ENCODE results near the gene DPP7. TPM values are rescaled to one million over a fixed set of nuclear protein-coding genes. Genes with fewer than 3 reads are reported as not detected.

Gene DPP7
- total and polyA plus RNA-seq, 2 donors (not counting 1 experiment from before 2014, with no cell fraction given), result 324 to 506 TPM

DNA sequence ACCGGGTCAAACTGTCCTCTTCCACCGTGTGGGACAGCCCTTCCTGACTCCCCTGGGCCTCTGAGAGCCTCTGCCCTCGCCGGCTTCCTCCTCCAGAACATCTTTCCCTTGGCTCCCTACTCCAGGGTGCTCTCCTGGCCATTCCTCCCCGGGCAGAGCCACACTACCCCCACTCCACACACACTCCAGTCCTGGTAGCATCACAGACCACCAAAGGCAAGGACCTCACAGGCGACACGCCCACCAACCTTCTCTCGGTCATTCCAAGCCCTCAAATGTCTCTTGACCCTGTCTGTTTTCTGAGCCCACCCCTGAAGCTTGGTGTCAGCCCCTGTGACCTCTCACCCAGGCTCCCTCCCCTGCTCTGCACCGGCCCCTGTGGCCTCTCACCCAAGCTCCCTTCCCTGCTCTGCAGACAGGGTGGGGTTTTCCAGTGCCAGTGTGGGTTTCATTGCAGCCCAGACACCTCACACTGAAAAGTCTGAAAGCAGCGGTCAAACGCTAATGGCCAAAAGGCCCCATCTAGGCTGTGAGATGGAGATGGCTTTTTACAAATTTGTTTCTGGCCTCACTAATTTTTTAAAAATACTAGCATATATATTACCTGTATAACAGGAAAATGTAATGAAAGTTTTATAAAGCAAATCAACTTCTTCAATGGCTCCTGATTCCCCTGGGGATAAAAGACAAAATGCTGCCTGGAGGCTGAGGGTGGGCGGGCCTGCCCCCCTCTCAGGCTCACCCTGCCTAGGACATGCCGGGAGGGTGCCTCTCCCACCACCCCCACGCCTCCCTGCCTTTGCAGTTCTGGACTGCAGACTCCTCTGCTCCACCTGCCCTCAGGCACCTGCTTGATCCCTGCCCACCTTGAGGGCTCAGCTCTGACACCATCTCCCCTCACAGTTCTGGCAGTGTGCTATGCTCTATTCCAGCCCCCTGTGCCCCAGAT is 44.8 kb upstream of the DPP7 start:
- Mint-ChIP-seq H3K27me3 (peaks cover 47% of the 10 kb centered on the region), H3K9me3 (ENCODE audit: insufficient read depth) (no peaks in the 10 kb centered on the region), H3K4me1 (peaks cover 29% of the 10 kb centered on the region), H3K4me3 (peak overlapping the region; percentile 7), H3K27ac (peak overlapping the region; percentile 11)
- H3K9ac ChIP-seq (ENCODE audit: low read length), result no peak overlapping the region
- TF ChIP-seq, protein P1, sequence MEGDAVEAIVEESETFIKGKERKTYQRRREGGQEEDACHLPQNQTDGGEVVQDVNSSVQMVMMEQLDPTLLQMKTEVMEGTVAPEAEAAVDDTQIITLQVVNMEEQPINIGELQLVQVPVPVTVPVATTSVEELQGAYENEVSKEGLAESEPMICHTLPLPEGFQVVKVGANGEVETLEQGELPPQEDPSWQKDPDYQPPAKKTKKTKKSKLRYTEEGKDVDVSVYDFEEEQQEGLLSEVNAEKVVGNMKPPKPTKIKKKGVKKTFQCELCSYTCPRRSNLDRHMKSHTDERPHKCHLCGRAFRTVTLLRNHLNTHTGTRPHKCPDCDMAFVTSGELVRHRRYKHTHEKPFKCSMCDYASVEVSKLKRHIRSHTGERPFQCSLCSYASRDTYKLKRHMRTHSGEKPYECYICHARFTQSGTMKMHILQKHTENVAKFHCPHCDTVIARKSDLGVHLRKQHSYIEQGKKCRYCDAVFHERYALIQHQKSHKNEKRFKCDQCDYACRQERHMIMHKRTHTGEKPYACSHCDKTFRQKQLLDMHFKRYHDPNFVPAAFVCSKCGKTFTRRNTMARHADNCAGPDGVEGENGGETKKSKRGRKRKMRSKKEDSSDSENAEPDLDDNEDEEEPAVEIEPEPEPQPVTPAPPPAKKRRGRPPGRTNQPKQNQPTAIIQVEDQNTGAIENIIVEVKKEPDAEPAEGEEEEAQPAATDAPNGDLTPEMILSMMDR (IDR thresholded peaks at IDR 0.05), result no peak
- TF ChIP-seq EZH2 (IDR thresholded peaks at IDR 0.05; ENCODE audit: borderline replicate concordance, insufficient read depth, low read depth, low read length, poor library complexity, severe bottlenecking), result no peak
- DNase-seq, result no peak
- 46% methylated on average over 12 of the region's 14 CpGs for WGBS (ENCODE audit: insufficient coverage)
- ATAC-seq (ENCODE audit: low read depth), result no peak
- H3K36me3 ChIP-seq (replicated peaks in 1 of 2; ENCODE audit: control extremely low read depth in 1 of 2, control insufficient read depth in 1 of 2, extremely low read depth in 1 of 2, insufficient read depth in 2 of 2, low read length in 1 of 2), result no peaks in the 10 kb centered on the region
- no peaks in the 10 kb centered on the region for H4K20me1 ChIP-seq (ENCODE audit: control insufficient read depth, insufficient read depth, low read length, poor library complexity, severe bottlenecking)
- H3K4me1 ChIP-seq (ENCODE audit: control insufficient read depth in 2 of 2, insufficient read depth in 2 of 2, low read length in 2 of 2), result peaks cover 22 to 34% of the 10 kb centered on the region in 2 donors
- H2AFZ ChIP-seq (ENCODE audit: insufficient read depth, low read depth, low read length, poor library complexity, severe bottlenecking), result no peak overlapping the region
- H3K27ac ChIP-seq (ENCODE audit: low read length in 2 of 2), result no peak overlapping the region
- POLR2A ChIA-PET, result no interaction called here
- CTCF ChIA-PET, result no interaction called here
- H3K4me3 ChIP-seq (ENCODE audit: control extremely low read depth in 1 of 5, extremely low read depth in 1 of 5, insufficient read depth in 1 of 5, low read depth in 2 of 5, low read length in 4 of 5), result no peak overlapping the region
- no peaks in the 10 kb centered on the region for H3K79me2 ChIP-seq (ENCODE audit: control insufficient read depth, insufficient read depth, low read length)
- no peak overlapping the region for H3K4me2 ChIP-seq (replicated peaks; ENCODE audit: low read depth, low read length, poor library complexity, severe bottlenecking)
- peaks cover 0 to 33% (median 0%) of the 10 kb centered on the region in 3 donors for H3K9me3 ChIP-seq (ENCODE audit: control extremely low read depth in 1 of 3, control insufficient read depth in 2 of 3, insufficient read depth in 1 of 3, low read length in 2 of 3)
- intact Hi-C loops (cut with micrococcal nuclease), result loop anchor here (5.0 kb wide), 1 partner anchor 37 kb away; no protein-coding TSS in a partner anchor
- H3K27me3 ChIP-seq (replicated peaks in 1 of 4; ENCODE audit: control extremely low read depth in 1 of 4, control insufficient read depth in 3 of 4, insufficient read depth in 4 of 4, low read length in 3 of 4), result peaks cover 0 to 81% (median 25%) of the 10 kb centered on the region in 4 experiments

DNA sequence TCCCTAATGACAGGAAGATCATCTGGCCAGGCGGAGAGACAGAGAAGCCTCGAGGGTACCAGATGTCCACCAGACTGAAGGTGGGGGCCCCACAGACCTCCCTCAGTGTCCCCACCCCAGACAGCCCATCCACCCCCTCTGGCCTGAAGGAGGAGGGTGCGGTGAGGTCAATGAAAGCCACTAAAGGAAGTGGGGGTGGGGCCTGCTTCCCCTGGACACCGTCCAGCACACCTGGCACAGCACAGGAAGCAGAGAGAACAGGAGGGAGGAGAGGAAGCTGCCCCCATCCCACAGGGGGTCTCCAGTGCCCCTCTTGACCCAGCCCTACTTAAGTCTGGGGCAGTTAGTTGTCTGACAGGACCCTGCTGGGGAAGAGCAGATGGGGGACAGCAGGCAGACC is 44.1 kb upstream of the DPP7 start:
- peak overlapping the region; percentile 8 for H3K4me2 ChIP-seq (replicated peaks; ENCODE audit: low read depth, low read length, poor library complexity, severe bottlenecking)
- CTCF ChIA-PET, result interaction anchor here (1.0 kb wide), 1 partner anchor 42 kb away, joined by 3 read pairs; the partner anchor contains the start of gene TPRN
- no peaks in the 10 kb centered on the region for H3K36me3 ChIP-seq (replicated peaks in 1 of 2; ENCODE audit: control extremely low read depth in 1 of 2, control insufficient read depth in 1 of 2, extremely low read depth in 1 of 2, insufficient read depth in 2 of 2, low read length in 1 of 2)
- H3K79me2 ChIP-seq (ENCODE audit: control insufficient read depth, insufficient read depth, low read length), result no peaks in the 10 kb centered on the region
- WGBS (ENCODE audit: insufficient coverage), result 40% methylated on average over 2 of the region's 4 CpGs
- Mint-ChIP-seq H3K4me3 (no peak overlapping the region), H3K27me3 (peaks cover 43% of the 10 kb centered on the region), H3K4me1 (peaks cover 29% of the 10 kb centered on the region), H3K9me3 (ENCODE audit: insufficient read depth) (no peaks in the 10 kb centered on the region), H3K27ac (no peak overlapping the region)
- H4K20me1 ChIP-seq (ENCODE audit: control insufficient read depth, insufficient read depth, low read length, poor library complexity, severe bottlenecking), result no peaks in the 10 kb centered on the region
- peaks cover 22 to 34% of the 10 kb centered on the region in 2 donors for H3K4me1 ChIP-seq (ENCODE audit: control insufficient read depth in 2 of 2, insufficient read depth in 2 of 2, low read length in 2 of 2)
- peaks cover 0 to 33% (median 0%) of the 10 kb centered on the region in 3 donors for H3K9me3 ChIP-seq (ENCODE audit: control extremely low read depth in 1 of 3, control insufficient read depth in 2 of 3, insufficient read depth in 1 of 3, low read length in 2 of 3)
- no peak for TF ChIP-seq EZH2 (IDR thresholded peaks at IDR 0.05; ENCODE audit: borderline replicate concordance, insufficient read depth, low read depth, low read length, poor library complexity, severe bottlenecking)
- TF ChIP-seq, protein P1 (IDR thresholded peaks at IDR 0.05), result no peak
- ATAC-seq (ENCODE audit: low read depth) (no peak), DNase-seq (no peak)
- H3K9ac ChIP-seq (ENCODE audit: low read length), result no peak overlapping the region
- H3K27me3 ChIP-seq (replicated peaks in 1 of 4; ENCODE audit: control extremely low read depth in 1 of 4, control insufficient read depth in 3 of 4, insufficient read depth in 4 of 4, low read length in 3 of 4), result peaks cover 0 to 73% (median 21%) of the 10 kb centered on the region in 4 experiments
- H3K27ac ChIP-seq (ENCODE audit: low read length in 2 of 2), result no peak overlapping the region
- intact Hi-C loops (cut with micrococcal nuclease), result loop anchor here (5.0 kb wide), 1 partner anchor 36 kb away; no protein-coding TSS in a partner anchor
- no peak overlapping the region for H2AFZ ChIP-seq (ENCODE audit: insufficient read depth, low read depth, low read length, poor library complexity, severe bottlenecking)
- POLR2A ChIA-PET, result interaction anchor here (0.5 kb wide), 1 partner anchor 43 kb away, joined by 6 read pairs; no protein-coding TSS in a partner anchor
- H3K4me3 ChIP-seq (ENCODE audit: control extremely low read depth in 1 of 5, extremely low read depth in 1 of 5, insufficient read depth in 1 of 5, low read depth in 2 of 5, low read length in 4 of 5), result no peak overlapping the region
